Endothelial cell of hepatic sinusoid (primary cell): ENCODE measurements around the gene C2CD5.
"Not testable (repeated sequence)": the region's sequence is repeated elsewhere in the genome, so short reads cannot be mapped to it uniquely, and the experiment has no call there.

Experiments used
- in situ Hi-C: cut with HindIII; loops from 2 replicates; pipeline ENCODE4 v1.10.0; 2017; ENCODE audit warnings: low sequenced_read_pairs

C2CD5 gene, protein sequence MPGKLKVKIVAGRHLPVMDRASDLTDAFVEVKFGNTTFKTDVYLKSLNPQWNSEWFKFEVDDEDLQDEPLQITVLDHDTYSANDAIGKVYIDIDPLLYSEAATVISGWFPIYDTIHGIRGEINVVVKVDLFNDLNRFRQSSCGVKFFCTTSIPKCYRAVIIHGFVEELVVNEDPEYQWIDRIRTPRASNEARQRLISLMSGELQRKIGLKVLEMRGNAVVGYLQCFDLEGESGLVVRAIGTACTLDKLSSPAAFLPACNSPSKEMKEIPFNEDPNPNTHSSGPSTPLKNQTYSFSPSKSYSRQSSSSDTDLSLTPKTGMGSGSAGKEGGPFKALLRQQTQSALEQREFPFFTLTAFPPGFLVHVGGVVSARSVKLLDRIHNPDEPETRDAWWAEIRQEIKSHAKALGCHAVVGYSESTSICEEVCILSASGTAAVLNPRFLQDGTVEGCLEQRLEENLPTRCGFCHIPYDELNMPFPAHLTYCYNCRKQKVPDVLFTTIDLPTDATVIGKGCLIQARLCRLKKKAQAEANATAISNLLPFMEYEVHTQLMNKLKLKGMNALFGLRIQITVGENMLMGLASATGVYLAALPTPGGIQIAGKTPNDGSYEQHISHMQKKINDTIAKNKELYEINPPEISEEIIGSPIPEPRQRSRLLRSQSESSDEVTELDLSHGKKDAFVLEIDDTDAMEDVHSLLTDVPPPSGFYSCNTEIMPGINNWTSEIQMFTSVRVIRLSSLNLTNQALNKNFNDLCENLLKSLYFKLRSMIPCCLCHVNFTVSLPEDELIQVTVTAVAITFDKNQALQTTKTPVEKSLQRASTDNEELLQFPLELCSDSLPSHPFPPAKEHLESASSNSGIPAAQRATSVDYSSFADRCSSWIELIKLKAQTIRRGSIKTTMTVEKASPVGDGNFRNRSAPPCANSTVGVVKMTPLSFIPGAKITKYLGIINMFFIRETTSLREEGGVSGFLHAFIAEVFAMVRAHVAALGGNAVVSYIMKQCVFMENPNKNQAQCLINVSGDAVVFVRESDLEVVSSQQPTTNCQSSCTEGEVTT

GRCh38 chr12:22544038-22544979 is at the start of gene C2CD5:
Gene C2CD5 (minus strand): TSS chr12:22544542. CDS start chr12:22544150, 392 bp downstream.
- in situ Hi-C loops: no loop called here

GRCh38 chr12:22593864-22594263 is 49.5 kb upstream of the C2CD5 start:
- in situ Hi-C loops: no loop called here

GRCh38 chr12:22588817-22589216 is 44.5 kb upstream of the C2CD5 start:
- in situ Hi-C loops: no loop called here

GRCh38 chr12:22578328-22578727 is 34.0 kb upstream of the C2CD5 start:
- in situ Hi-C loops: no loop called here

DNA sequence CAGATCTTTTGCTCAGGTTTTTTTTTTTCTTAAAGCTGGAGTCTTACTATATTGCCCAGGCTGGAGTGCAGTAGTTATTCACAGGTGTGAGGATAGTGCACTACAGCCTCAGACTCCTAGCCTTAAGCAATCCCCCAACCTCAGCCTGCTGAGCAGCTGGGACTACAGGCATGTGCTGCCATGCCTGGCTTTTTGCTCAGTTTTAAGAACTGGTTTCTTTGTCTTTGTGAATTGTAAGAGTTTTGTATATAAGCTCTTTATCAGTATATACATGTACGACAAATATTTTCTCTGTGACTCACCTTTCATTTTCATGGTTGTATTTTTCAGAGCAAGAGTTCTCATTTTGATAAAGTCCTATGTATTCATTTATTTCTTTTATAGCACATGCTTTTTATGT is 33.3 kb upstream of the C2CD5 start:
- in situ Hi-C loops: no loop called here

DNA sequence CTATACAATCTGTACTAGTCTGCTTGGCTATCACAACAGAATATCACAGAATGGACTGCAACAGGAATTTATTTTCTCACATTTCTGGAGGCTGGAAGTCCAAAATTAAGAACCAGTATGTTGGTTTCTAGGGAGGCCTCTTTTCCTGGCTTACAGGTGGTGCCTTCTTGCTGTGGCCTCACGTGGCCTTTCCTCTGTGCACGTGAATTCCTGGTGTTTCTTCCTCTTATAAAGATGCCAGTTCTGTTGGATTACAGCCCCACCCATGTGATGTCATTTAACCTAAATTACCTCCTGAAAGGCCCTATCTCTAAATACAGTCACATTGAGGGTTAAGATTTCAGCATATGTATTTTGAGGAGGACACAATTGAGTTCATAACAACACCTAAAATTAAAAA is 32.1 kb upstream of the C2CD5 start:
- in situ Hi-C loops: no loop called here

DNA sequence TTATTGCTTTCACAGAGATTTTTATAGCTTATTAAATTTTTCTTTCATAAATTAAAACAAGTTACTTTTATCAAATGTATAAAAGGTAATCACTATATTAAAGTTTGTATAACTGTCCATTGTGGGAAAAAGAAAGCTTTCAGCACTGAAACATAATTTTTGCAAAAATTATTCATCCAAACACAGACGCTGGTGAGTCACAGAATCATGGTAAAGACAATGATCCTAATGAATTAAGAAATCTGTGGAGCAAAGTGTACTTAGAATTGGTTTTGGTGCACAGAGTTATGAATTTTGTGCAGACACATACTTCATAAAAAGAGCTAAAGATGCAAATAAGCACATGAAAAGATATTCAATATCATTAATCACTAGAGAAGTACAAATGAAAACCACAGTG is 31.7 kb upstream of the C2CD5 start:
- in situ Hi-C loops: no loop called here

DNA sequence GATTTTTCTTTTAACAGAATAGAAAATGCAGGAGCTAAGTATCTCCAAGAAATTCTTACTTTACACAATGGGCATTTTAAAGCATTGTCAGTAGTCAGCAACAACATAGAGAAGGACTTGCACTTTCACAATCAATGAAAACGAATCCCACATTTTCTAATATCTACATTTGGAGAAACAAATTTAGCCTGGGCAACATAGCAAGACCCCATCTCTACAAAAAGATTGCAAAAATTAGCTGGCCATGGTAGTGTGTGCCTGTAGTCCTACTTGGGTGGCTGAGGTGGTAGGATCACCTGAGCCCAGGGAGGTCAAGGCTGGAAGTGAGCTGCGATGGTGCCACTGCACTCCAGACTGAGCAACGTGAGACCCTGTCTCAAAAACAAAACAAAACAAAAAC is 30.6 kb upstream of the C2CD5 start:
- in situ Hi-C loops: no loop called here

GRCh38 chr12:22573181-22573580 is 28.8 kb upstream of the C2CD5 start:
- in situ Hi-C loops: no loop called here

DNA sequence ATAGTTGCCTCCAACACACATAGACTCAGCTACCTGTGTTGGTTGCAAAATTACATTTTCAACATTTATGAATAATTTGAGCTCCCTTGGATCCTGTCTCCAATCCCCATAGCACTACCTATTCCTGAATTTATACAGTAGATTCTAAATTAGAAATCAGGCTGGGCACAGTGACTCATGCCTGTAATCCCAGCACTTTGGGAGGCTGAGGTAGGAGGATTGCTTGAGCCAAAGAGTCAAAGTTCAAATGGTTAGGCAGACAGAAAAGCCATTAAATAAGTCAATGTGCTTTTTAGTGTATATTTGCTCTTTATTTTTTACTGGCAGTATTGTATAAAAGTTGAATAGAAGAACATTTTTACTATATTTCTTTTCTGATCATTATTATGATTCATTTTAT is 24.9 kb upstream of the C2CD5 start:
- in situ Hi-C loops: no loop called here

GRCh38 chr12:22562036-22563028 is 18.0 kb upstream of the C2CD5 start:
- in situ Hi-C loops: no loop called here

DNA sequence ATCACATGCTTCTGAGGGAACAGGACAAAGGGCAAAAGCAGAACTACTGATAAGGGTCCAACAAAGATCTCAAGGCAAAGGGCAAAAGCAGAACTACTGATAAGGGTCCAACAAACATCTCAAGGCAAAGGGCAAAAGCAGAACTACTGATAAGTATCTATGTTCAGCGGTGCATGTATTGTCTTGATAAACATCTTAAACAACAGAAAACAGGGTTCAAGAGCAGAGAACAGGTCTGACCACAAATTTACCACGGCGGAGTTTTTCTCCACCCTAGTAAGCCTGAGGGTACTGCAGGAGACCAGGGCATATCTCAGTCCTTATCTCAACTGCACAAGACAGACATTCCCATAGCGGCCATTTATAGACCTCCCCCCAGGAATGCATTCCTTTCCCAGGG is 10.4 kb upstream of the C2CD5 start:
- in situ Hi-C loops: not testable (repeated sequence)

- in situ Hi-C loops: no loop called here
These were observed 7.3 kb upstream of the C2CD5 start for GRCh38 chr12:22551624-22552023.

- in situ Hi-C loops: no loop called here
These were observed 913 bp upstream of the C2CD5 start for GRCh38 chr12:22545255-22545654.

DNA sequence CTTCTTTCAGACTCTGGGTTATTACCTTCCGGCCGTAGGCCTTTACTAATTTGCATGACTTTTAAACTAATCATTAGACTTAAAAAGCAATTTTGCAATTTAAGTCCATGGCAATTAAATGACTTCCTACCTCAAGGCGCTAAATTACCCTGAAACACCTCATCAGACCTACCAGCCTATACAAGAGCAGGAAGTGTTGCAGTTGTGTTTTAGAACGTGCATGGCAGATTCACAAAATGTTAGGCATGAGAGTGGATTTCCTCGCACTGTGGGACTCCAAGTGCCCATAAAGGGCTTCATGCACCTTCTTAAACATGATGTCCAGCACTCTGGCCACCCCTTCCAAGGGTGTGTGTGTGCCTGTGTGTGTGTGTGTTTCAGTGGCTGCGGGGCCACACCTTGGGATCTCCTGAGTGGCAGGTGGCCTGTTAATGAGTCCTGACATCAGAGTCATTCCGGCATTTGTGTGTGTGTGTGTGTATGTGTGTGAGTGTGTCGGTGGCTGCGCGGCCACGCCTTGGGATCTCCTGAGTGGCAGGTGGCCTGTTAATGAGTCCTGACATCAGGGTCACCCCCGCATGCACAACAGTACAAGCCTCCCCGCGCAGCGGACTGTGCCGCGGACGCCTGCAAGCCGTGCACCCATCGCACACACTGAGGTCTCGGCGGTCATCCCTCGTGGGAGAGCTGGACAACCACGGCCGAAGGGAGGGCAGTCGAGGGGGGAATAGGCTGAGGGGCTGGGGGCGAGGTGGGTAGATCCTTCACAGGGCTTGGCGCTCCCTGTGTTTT is 900 bp downstream of the C2CD5 start:
- in situ Hi-C loops: no loop called here

GRCh38 chr12:22541496-22542155 is 2.7 kb downstream of the C2CD5 start:
- in situ Hi-C loops: no loop called here

- in situ Hi-C loops: no loop called here
These were observed 5.3 kb downstream of the C2CD5 start for GRCh38 chr12:22539055-22539454.

DNA sequence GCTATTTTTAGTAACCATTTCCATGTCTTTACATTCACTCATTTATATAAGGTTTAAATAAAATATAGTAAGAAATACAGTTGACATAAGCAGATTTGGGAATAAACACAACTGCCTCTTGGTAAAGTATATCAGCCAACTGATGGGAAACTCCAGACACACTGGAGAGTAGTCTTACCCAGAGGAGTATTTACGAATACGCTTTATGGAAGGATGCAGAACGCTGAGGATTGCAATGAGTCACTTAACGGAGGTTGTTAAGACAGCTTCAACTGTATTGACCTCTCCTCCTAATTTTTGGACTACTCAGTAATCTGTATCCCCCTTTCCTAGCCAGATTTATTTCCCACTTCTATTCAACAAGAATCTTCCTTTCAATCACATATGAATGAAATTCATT is 6.0 kb downstream of the C2CD5 start:
- in situ Hi-C loops: no loop called here
